ENCODE data around the gene C11orf42. TPM values are rescaled to one million over a fixed set of nuclear protein-coding genes. Genes with fewer than 3 reads are reported as not detected.

The C11orf42 gene
- total RNA-seq, 3 donors from 2014 or later (not counting 1 experiment from before 2014, with no cell fraction given): not detected

- Mint-ChIP-seq H3K9me3 (no peaks in the 10 kb centered on the region), H3K36me3 (no peaks in the 10 kb centered on the region), H3K4me3 (no peak overlapping the region), H3K27me3 (ENCODE audit: low read depth in 2 of 2) (peaks cover 0 to 11% of the 10 kb centered on the region in 2 donors), H3K27ac (no peak overlapping the region), H3K4me1 (peaks cover 0 to 5% of the 10 kb centered on the region in 2 donors)
- Histone ChIP-seq H3K36me3 (ENCODE audit: control insufficient read depth, insufficient read depth, low read length) (no peaks in the 10 kb centered on the region), H3K27me3 (ENCODE audit: control insufficient read depth, insufficient read depth, low read length) (peaks cover 29% of the 10 kb centered on the region), H3K27ac (ENCODE audit: low read length) (no peak overlapping the region), H3K4me3 (ENCODE audit: low read length) (no peak overlapping the region), H3K9me3 (ENCODE audit: control insufficient read depth, insufficient read depth, low read length) (no peaks in the 10 kb centered on the region), H3K4me1 (ENCODE audit: control insufficient read depth, insufficient read depth, low read length) (peaks cover 18% of the 10 kb centered on the region)
- 56% methylated on average over 4 of the region's 5 CpGs for whole genome bisulfite sequencing (ENCODE audit: insufficient coverage)
- intact Hi-C loops (cut with micrococcal nuclease): no loop called here
- no peak for TF ChIP-seq CTCF (IDR thresholded peaks at IDR 0.05)
- DNase-seq (no peak), ATAC-seq (no peak)
Observed at GRCh38 chr11:6260207-6260726, 54.9 kb downstream of the C11orf42 start.

Other genes starting within 250 kb of the C11orf42 start
- gene OR56A5, start 237.1 kb upstream of the C11orf42 start, total RNA-seq: under 1 TPM in 1 of 3 donors, not detected in 2; 0.41 TPM
- under 1 TPM in 1 of 3 donors, not detected in 2; 0.35 TPM for gene OR52L1, start 218.6 kb upstream of the C11orf42 start, total RNA-seq
- gene OR56A4, start 198.6 kb upstream of the C11orf42 start, total RNA-seq: under 1 TPM; 0.09 to 0.13 (median 0.09) TPM
- gene OR56A1, start 174.8 kb upstream of the C11orf42 start, total RNA-seq: under 1 TPM in 2 of 3 donors, not detected in 1; 0.05 to 0.16 TPM
- not detected for gene OR56B4, start 97.9 kb upstream of the C11orf42 start, total RNA-seq
- under 1 TPM in 1 of 3 donors, not detected in 2; 0.35 TPM for gene OR52B2, start 35.2 kb upstream of the C11orf42 start, total RNA-seq
- gene OR52W1, start 6.3 kb upstream of the C11orf42 start, total RNA-seq: not detected
- 10 to 100 TPM; 50.6 to 76.9 (median 58.4) TPM for gene FHIP1B, start 29.1 kb downstream of the C11orf42 start, total RNA-seq
- under 1 TPM; 0.35 to 0.50 (median 0.39) TPM for gene CNGA4, start 33.5 kb downstream of the C11orf42 start, total RNA-seq
- not detected for gene CCKBR, start 54.3 kb downstream of the C11orf42 start, total RNA-seq
- not detected for gene CAVIN3, start 114.9 kb downstream of the C11orf42 start, total RNA-seq
- 10 to 100 TPM; 52.7 to 63.3 (median 56.1) TPM for gene SMPD1, start 184.9 kb downstream of the C11orf42 start, total RNA-seq
- 10 to 100 TPM; 62.8 to 77.1 (median 67.5) TPM for gene APBB1, start 213.5 kb downstream of the C11orf42 start, total RNA-seq
- gene HPX, start 235.4 kb downstream of the C11orf42 start, total RNA-seq: 1 to 10 TPM in 1 of 3 donors, under 1 TPM in 2; 0.35 to 1.5 (median 0.98) TPM